ENCODE results near the gene CHGA. TPM values are rescaled to one million over a fixed set of nuclear protein-coding genes. Genes with fewer than 3 reads are reported as not detected.

The CHGA gene
- total RNA-seq, 1 donor from 2014 or later: not detected

DNA sequence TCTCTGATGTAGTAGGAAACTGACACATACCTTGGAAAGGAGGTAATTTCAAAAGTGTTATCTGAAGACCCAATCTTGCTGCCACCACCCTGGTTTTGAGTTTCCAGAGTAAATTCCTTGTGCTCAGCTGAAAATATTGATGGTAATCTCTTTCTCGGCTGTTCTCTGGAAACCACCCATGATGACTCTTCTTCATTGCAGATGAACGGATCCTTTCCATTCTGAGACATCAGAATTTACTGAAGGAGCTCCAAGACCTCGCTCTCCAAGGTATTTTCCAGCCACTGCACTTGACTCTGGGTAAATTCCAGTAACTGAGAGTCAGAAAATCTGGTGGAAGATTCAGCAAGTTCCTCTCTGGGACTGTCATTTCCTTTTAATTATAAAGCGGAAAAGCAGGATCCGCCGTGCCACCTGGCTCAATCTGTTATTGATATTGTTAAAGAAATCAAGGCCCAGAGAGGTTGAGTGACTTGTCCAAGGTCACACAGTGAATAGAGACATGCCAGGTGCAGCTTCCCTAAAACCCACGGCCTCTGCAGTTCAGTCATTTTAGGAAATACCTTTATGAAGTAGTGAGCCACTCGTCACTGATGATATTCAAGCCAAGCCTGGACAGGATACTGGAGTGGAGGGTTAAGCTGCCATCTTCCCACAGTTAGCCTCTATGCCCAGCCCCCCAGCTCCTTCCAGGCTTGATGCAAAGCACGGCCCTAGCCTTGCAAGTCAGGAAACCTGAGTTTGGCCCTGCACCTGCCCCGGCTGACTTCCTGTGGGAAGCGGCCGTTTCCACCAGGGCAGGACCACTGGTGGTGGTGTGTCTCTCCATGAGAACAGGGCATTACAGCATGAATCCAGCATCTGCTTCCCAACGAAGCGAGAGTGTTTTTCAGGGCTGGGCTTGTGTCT is 4.7 kb downstream of the CHGA start:
- intact Hi-C loops (cut with DNase I): no loop called here
- ATAC-seq (ENCODE audit: poor library complexity): no peak
- DNase-seq: no peak

DNA sequence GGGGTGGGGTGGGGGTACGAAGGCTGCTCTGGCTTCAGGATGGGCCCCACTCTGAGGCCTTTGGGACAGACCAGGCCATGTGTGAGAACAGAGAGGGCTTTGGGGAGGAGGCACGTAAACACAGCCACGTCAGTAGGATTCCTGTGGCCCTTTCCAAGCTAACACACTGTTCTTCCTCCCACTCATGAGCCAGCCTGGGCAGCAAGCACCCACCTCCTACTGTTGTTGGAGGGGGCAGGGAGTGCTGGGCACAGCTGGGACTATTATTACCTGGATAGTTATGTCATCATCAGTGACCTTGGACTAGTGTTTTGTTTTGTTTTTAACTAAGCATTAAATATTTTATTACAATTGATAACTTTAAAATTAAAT is 5.3 kb downstream of the CHGA start:
- DNase-seq (no peak), ATAC-seq (ENCODE audit: poor library complexity) (no peak)
- intact Hi-C loops (cut with DNase I): no loop called here

DNA sequence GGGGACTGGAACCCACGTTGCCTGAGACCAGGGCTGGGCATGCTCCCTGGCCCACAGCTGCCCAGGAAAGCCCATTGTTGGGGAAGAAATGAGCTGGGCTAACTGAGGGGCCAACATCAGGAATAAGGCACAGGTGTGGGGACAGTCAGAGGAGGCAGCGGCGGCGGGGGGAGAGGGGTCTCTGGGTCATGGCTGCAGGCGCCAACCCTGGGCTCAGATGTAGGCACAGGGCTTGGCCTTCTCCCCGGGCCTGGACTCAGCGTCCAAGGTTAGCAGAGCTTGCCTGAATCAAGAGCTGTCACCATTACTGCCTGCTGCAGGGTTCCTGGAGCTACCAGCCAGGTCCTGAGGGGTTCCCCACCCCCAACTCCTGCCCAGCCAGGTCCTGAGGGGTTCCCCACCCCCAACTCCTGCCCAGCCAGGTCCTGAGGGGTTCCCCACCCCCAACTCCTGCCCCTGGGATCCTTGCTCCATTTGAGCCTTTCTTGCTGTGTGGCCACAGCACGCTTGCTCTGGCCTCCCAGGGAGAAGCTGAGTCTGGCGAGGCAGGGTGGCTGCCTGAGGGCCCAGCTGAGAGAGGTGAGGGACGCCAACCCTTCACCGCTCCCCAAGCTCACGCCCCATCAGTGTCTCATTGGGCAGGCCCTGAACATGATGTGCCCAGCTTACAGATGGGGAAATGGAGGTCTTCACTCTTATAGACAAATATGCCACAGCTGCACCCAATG is 6.2 kb downstream of the CHGA start:
- intact Hi-C loops (cut with DNase I): no loop called here
- DNase-seq (no peak), ATAC-seq (ENCODE audit: poor library complexity) (no peak)

- DNase-seq: no peak
- no peak for ATAC-seq (ENCODE audit: poor library complexity)
- intact Hi-C loops (cut with DNase I): no loop called here
Observed at GRCh38 chr14:92929689-92930608, 7.0 kb downstream of the CHGA start.

DNA sequence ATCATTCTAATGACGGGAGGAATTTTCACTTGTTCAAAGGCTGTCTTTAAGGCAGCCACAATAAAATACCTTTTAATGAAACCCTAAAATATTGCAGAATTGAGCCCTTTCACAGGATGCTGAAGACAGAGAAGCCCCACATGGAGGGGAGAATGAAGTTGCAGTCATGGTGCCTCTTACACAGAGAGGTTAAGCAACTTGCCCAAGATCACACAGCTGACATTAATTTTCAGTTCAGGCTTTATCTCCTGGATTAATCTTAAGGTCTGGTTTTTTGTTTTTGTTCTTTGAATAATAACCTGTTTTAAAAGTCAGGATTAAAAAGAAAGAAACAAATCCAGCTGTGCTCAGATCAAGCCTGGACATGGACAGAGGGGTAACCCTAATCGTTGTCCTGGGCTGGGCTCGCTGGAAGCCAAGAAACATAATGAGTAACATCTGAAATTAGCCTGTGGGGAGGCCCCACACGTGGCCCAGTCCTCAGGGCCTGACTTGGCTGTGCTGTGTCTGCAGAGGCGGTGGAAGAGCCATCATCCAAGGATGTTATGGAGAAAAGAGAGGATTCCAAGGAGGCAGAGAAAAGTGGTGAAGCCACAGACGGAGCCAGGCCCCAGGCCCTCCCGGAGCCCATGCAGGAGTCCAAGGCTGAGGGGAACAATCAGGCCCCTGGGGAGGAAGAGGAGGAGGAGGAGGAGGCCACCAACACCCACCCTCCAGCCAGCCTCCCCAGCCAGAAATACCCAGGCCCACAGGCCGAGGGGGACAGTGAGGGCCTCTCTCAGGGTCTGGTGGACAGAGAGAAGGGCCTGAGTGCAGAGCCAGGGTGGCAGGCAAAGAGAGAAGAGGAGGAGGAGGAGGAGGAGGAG is 8.0 kb downstream of the CHGA start:
- ATAC-seq (ENCODE audit: poor library complexity): no peak
- no peak for DNase-seq
- intact Hi-C loops (cut with DNase I): no loop called here

DNA sequence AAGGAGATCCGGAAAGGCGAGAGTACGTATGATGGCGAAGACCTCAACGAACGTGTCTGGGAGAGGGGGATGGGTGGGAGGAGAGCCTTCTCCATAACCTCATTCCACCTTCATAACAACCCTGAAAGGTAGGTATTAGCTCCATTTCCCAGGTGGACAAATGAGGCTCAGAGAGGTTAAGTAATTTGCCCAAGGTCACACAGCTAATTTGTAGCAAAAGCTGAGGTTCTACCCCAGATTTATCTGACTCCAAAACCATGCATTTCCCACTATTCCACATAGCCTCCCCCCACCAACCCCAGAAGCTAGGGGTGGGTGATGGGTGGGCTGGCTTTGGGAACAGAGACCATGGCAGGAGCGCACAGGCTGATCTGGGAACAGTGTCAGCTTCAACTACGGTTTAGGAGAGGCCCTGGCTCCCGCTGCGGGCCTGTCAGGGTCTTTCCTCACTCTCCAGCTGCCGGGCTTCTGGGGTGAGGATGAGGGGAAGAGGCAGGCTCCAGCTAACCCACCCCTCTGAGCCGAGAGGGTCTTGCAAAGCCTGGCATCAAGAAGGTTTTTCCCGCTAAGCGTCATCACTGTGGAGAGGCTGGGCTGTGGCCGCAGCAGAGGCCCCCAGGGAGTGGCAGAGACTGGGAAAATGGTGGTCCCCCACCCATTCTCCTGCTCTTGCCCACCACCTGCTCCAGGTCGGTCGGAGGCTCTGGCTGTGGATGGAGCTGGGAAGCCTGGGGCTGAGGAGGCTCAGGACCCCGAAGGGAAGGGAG is 8.9 kb downstream of the CHGA start:
- DNase-seq (no peak), ATAC-seq (ENCODE audit: poor library complexity) (no peak)
- intact Hi-C loops (cut with DNase I): no loop called here

- DNase-seq: no peak
- intact Hi-C loops (cut with DNase I): no loop called here
- ATAC-seq (ENCODE audit: poor library complexity): no peak
Observed at GRCh38 chr14:92932448-92933395, 9.8 kb downstream of the CHGA start.

- ATAC-seq (ENCODE audit: poor library complexity): no peak
- DNase-seq: no peak
- intact Hi-C loops (cut with DNase I): no loop called here
Observed at GRCh38 chr14:92933481-92933880, 10.5 kb downstream of the CHGA start.

DNA sequence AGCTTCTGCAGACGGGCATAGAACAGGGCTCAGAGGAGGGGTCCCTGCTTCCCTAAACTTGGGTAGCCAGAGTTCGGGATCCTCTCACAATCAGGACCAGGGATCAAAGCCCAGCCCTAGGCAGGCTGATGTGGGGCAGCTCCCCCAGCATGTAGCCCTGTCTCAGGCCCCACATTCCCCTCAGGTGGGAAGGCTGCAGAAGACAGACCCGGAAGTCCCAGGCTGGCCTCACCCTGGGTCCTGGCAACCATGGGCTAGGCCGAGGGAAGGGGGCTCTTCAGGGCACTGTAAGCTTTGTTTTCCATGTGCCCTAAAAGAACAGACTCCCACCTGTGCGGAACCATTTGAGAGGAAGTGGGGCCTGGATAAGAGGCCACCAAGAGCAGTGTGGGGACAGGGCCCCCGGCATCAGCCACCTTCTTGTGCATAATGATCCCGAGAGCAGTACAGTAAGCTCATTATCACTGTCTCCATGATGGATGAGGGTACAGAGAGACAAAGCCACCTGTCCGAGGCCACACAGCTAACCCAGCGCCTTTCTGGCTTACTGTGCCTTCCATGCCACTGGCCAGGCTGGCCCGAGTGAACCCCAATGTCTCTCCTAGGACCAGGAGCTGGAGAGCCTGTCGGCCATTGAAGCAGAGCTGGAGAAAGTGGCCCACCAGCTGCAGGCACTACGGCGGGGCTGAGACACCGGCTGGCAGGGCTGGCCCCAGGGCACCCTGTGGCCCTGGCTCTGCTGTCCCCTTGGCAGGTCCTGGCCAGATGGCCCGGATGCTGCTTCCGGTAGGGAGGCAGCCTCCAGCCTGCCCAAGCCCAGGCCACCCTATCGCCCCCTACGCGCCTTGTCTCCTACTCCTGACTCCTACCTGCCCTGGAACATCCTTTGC is 11.5 kb downstream of the CHGA start:
- DNase-seq: no peak
- no peak for ATAC-seq (ENCODE audit: poor library complexity)
- intact Hi-C loops (cut with DNase I): no loop called here

DNA sequence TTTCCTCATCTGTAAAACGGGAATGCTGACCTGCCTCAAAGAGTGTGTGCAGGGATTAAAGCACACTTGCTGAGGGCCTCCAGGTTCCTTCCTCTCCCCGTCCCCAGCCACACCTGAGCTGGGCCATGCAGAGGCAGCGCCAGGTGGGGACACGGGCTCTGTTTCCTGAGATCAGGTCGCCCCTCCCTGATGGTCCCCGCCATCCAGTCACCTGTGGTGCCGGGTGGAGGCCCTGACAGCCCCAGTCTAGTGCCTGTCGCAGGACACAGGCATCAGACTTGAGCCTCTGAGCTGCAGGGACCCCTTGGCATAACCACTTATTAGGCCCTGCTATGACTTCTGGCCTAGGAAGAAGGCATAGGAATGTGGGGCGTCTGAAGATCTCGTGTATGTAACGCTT is 12.5 kb downstream of the CHGA start:
- intact Hi-C loops (cut with DNase I): no loop called here
- ATAC-seq (ENCODE audit: poor library complexity) (no peak), DNase-seq (no peak)

GRCh38 chr14:92936085-92936484 is 13.1 kb downstream of the CHGA start:
- intact Hi-C loops (cut with DNase I): no loop called here
- ATAC-seq (ENCODE audit: poor library complexity): no peak
- DNase-seq: no peak

GRCh38 chr14:92937051-92937937 is 14.3 kb downstream of the CHGA start:
- no peak for DNase-seq
- intact Hi-C loops (cut with DNase I): no loop called here
- no peak for ATAC-seq (ENCODE audit: poor library complexity)

DNA sequence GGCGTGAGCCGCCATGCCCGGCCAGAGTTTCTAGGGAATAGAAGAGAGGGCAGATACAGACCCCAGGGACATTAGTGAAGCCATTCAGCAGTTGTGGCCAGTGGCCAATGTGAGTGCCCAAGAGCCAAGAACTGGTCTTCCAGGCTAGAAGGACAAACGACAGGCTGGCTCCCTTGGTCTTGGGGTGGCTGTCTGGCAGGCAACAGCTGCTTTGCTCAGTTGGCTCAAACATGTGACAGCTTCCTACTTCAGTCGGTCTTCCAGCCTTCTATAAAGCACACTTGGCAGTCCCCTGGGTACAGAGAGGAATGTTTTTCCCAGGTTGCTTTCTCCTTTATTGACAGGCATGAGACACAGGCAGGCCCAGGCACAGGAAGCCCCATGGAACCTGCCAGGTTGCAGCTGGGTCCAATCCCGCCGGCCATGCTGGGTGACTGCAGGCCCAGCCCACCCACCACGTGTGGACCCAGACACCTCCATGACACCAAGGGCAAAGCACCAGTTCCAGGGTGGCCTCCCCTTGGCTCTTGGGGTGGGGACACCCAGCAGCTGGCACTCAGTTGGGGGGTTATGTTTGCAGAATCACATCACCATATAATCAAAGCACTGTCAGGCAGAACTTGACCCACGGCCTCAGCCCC is 15.4 kb downstream of the CHGA start:
- no peak for DNase-seq
- ATAC-seq (ENCODE audit: poor library complexity): peak; percentile 18
- intact Hi-C loops (cut with DNase I): no loop called here
